Pancreas (tissue), 10 donors: ENCODE results near the gene HBS1L. TPM values are rescaled to one million over a fixed set of nuclear protein-coding genes. Genes with fewer than 3 reads are reported as not detected.

Experiments used
- ATAC-seq, 4 donors: fragments of 200-7000 bp; cut with Tn5 transposase; one replicate each; pipeline versions ENCODE4 v1.8.0 to v1.9.1; 2020; ENCODE audit warnings: mild to moderate bottlenecking in 4 of 4, moderate library complexity in 4 of 4
- DNase-seq, 6 donors: peaks; one replicate each; pipeline ENCODE4 v3.0.0-alpha.2; 2020
- FAIRE-seq: peaks from 2 replicates; lab custom pipeline; 2012; peaks lifted over from hg19 to GRCh38; lab: Jason Lieb, UNC
- H3K27ac ChIP-seq, 4 donors: fragments of 200-600 bp; sonication (generic); 1 replicate in 3 of 4; 2 replicates in 1 of 4; pipeline versions ENCODE4 v1.5.0 to v1.8.0; 2020
- H3K27me3 ChIP-seq, 4 donors: fragments of 200-600 bp; one replicate each; pipeline ENCODE4 v1.8.0; 2021
- H3K36me3 ChIP-seq, 3 donors: fragments of 200-600 bp; sonication (generic) in 1 of 3; one replicate each; pipeline versions ENCODE4 v1.5.0 to v1.8.0; 2020 to 2021
- H3K4me1 ChIP-seq, 3 donors: fragments of 200-600 bp; one replicate each; pipeline ENCODE4 v1.8.0; 2021
- H3K4me3 ChIP-seq, 4 donors: fragments of 200-600 bp; sonication (generic) in 2 of 4; one replicate each; pipeline versions ENCODE4 v1.5.0 to v1.8.0; 2020 to 2021
- H3K9me3 ChIP-seq, 4 donors: fragments of 200-600 bp; one replicate each; pipeline ENCODE4 v1.8.0; 2021
- WGBS, 2 donors: extraction: QIAGEN DNeasy Blood & Tissue Kit; methylation state at CpG; one replicate each; pipeline ENCODE4 v1.1.7; 2013; 5-methylcytosine and 5-hydroxymethylcytosine counted together
- intact Hi-C, 3 donors: fragments of 100-400 bp; cut with DNase I; formaldehyde crosslinking; loops; one replicate each; pipeline versions ENCODE4 v1.11.1 to v1.14.2; 2022
- polyA plus RNA-seq, 2 donors: library from polyadenylated mRNA; stranded (reverse); fragments of 200-250 nt; gene quantifications; one replicate each; pipeline ENCODE4 v1.2.3, GENCODE V29; 2013
- total RNA-seq, 6 donors: library from RNA; stranded (reverse); fragmentation: NEBNext Ultra II Directional in 4 of 6; extraction: Animal tissue kit (Norgen Biotek cat#: 25700) in 4 of 6; gene quantifications; one replicate each; pipeline versions ENCODE4 v1.2.1 to v1.2.4, GENCODE V29; 2021 to 2023
- TF ChIP-seq, protein P1 (sequence below), 4 donors: fragments of 200-600 bp; sonication (generic) in 3 of 4; IDR thresholded peaks; one replicate each; pipeline versions ENCODE4 v1.5.0 to v1.8.0; 2021; ENCODE audit warnings: antibody characterized with exemption in 4 of 4
- donor health status: healthy with polysubstance abuse.
- donor health status: DM: no; HTN: no; CAD: no; lungs with moderate emphysema.
- donor health status: DM: no; HTN: no; CAD: no.
- donor health status: control.
- donor health status: control.
- donor health status: Bipolar disorder and iron deficiency.
- donor health status: DM: yes; HTN: yes; CAD: no.
- donor health status: DM: no; HTN: no; CAD: no.
- donor health status: DM: no; HTN: no; CAD: no.
- donor health status: DM: yes; HTN: yes; CAD: no.

HBS1L gene
- total and polyA plus RNA-seq, 8 donors = 10.3 to 41.5 (median 38.9) TPM

DNA sequence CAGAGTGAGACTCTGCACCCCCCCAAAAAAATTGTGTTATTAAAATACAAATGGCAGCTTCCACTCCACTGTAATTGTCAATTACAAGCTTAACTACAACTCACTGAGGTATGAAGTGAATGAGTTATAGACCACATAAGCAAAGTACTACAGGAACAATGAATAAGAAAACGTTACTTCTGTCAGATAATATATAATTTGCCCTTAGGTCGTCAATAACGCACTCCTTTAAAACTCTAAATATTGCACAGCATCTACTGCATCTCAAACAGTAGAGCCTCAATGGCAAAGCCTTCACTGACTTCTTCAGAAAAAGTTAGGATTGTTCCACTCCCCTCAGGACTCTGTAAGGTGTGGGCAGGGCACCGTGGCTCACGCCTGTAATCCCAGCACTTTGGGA lies 2.0 kb upstream of the HBS1L start:
- FAIRE-seq = no peak
- intact Hi-C loops = no loop called here
- H3K4me3 ChIP-seq = no peak overlapping the region
- H3K27ac ChIP-seq = no peak overlapping the region
- 79 to 85% methylated on average over 5 of the region's 5 CpGs for WGBS, 2 donors
- TF ChIP-seq, protein P1, sequence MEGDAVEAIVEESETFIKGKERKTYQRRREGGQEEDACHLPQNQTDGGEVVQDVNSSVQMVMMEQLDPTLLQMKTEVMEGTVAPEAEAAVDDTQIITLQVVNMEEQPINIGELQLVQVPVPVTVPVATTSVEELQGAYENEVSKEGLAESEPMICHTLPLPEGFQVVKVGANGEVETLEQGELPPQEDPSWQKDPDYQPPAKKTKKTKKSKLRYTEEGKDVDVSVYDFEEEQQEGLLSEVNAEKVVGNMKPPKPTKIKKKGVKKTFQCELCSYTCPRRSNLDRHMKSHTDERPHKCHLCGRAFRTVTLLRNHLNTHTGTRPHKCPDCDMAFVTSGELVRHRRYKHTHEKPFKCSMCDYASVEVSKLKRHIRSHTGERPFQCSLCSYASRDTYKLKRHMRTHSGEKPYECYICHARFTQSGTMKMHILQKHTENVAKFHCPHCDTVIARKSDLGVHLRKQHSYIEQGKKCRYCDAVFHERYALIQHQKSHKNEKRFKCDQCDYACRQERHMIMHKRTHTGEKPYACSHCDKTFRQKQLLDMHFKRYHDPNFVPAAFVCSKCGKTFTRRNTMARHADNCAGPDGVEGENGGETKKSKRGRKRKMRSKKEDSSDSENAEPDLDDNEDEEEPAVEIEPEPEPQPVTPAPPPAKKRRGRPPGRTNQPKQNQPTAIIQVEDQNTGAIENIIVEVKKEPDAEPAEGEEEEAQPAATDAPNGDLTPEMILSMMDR (IDR thresholded peaks at IDR 0.05) = no peak
- ATAC-seq = no peak
- no peak for DNase-seq
- H3K36me3 ChIP-seq = no peaks in the 10 kb centered on the region
- peaks cover 0 to 8% (median 0%) of the 10 kb centered on the region in 3 donors for H3K4me1 ChIP-seq
- H3K27me3 ChIP-seq = no peaks in the 10 kb centered on the region
- H3K9me3 ChIP-seq = no peaks in the 10 kb centered on the region

DNA sequence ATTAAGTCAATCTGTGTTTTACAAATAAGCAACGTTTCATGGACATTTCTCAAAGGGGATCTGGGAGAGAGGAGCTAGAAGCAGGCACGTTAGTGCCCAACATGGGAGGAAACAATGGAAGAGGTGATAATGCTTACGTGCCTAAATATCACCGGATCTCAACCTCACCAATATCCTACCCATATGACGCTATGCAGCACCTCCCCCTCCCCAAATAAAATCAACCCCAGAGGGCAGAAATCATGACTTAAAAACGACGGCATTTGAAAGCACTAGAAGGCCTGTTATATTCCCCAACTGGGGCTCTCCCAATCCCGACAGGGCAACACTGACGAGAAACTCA lies 425 bp downstream of the HBS1L start:
- WGBS, 2 donors = 0 to 1% methylated on average over 9 of the region's 9 CpGs
- Histone ChIP-seq H3K4me1 (peaks cover 0 to 8% (median 0%) of the 10 kb centered on the region in 3 donors), H3K4me3 (peak overlapping the region; percentile 70 to 95 (median 90)), H3K9me3 (no peaks in the 10 kb centered on the region), H3K36me3 (peaks cover 0 to 6% (median under 1%) of the 10 kb centered on the region in 3 donors), H3K27ac (peak overlapping the region; percentile 62 to 88 (median 80)), H3K27me3 (no peaks in the 10 kb centered on the region)
- intact Hi-C loops = no loop called here
- FAIRE-seq = no peak
- no peak for DNase-seq
- TF ChIP-seq, protein P1 (IDR thresholded peaks at IDR 0.05) = no peak
- ATAC-seq = peak; percentile 5 to 28 (median 9)

DNA sequence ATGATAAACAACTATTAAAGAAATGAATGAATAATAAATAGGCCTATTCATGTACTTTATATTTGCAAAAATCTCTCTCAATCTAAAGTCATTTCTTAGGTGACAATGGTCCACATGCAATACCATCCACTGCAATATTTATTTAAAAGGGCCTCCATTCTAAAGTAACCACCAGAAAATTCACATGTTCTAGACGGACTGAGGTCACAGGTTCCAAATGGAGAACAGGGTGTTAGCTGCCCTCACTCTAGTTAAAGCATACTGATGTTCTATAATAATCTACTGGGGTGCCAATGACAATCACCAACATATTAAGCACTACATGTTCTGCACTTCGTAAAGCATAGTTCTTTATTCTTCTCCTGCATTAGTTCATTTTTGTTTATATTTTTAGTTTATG lies 1.2 kb downstream of the HBS1L start:
- peaks cover 0 to 8% (median 0%) of the 10 kb centered on the region in 3 donors for H3K4me1 ChIP-seq
- no peak for FAIRE-seq
- DNase-seq = no peak
- H3K9me3 ChIP-seq = no peaks in the 10 kb centered on the region
- peak overlapping the region in 2 of 4 donors; percentile 88 to 93 for H3K4me3 ChIP-seq
- H3K27ac ChIP-seq = peak overlapping the region in 1 of 4 donors; percentile 88
- no peaks in the 10 kb centered on the region for H3K27me3 ChIP-seq
- intact Hi-C loops = no loop called here
- no peak for ATAC-seq
- 12 to 15% methylated on average over 2 of the region's 2 CpGs for WGBS, 2 donors
- TF ChIP-seq, protein P1 (IDR thresholded peaks at IDR 0.05) = no peak
- H3K36me3 ChIP-seq = peaks cover 0 to 9% (median 4%) of the 10 kb centered on the region in 3 donors

DNA sequence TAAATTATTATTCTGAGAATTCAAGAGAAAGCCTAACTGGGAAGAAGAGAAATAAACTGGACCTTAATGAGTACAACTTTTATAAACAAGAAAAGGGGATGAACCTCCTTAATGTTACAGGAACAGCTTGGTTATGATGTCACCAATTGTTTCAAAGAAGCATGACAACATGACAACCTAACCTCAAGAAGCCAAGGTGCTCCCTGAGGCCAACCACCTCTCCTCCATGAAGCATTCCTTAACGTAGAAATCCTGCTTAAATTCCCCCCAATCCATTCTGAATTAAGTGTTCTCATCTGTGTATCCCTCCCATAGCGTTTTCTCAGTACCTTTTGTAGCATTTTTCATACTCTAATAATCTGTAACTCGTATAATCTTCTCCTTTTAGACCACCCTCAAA lies 1.7 kb downstream of the HBS1L start:
- ATAC-seq = no peak
- WGBS, 2 donors = 37 to 40% methylated on average over 3 of the region's 3 CpGs
- Histone ChIP-seq H3K4me3 (peak overlapping the region in 2 of 4 donors; percentile 88 to 93), H3K4me1 (peaks cover 0 to 8% (median 0%) of the 10 kb centered on the region in 3 donors), H3K27me3 (no peaks in the 10 kb centered on the region), H3K36me3 (peaks cover 0 to 9% (median 4%) of the 10 kb centered on the region in 3 donors), H3K27ac (no peak overlapping the region), H3K9me3 (no peaks in the 10 kb centered on the region)
- FAIRE-seq = no peak
- intact Hi-C loops = no loop called here
- TF ChIP-seq, protein P1 (IDR thresholded peaks at IDR 0.05) = no peak
- no peak for DNase-seq

DNA sequence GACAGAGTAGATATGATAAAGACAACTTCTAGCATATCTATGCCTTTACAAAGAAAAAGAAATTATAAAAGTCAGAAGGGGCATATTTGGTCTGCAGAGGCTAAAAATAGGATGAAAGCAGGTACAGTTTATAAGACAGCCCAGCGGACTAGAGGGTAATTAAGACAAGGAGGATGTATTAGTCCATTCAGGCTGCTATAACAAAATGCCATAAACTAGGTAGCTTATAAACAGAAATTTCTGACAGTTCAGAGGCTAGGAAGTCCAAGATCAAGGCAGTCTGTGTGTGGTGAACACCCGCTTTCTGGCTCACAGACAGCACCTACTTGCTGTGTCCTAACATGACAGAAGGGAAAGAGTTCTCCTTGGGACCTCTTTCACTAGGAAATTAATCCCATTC lies 5.7 kb downstream of the HBS1L start:
- peaks cover 0 to 8% (median 0%) of the 10 kb centered on the region in 3 donors for H3K4me1 ChIP-seq
- no peak for FAIRE-seq

More for the DNA sequence above, 5.7 kb downstream of the HBS1L start:
- ATAC-seq (no peak), DNase-seq (no peak)
- H3K27me3 ChIP-seq = no peaks in the 10 kb centered on the region
- 98 to 100% methylated on average over 2 of the region's 2 CpGs for WGBS, 2 donors
- H3K4me3 ChIP-seq = no peak overlapping the region
- H3K9me3 ChIP-seq = no peaks in the 10 kb centered on the region
- H3K27ac ChIP-seq = no peak overlapping the region
- H3K36me3 ChIP-seq = peaks cover 0 to 9% (median 4%) of the 10 kb centered on the region in 3 donors
- intact Hi-C loops = no loop called here
- TF ChIP-seq, protein P1 (IDR thresholded peaks at IDR 0.05) = no peak
